Endothelial cell of umbilical vein (primary cell): Measurements from ENCODE around the gene DMBT1. TPM values are rescaled to one million over a fixed set of nuclear protein-coding genes. Genes with fewer than 3 reads are reported as not detected.

Experiments
- BruUV-seq: library from RNA; stranded (reverse); fragments of 400-500 nt; replicated peaks from 2 replicates; lab custom pipeline; 2021; lab: Mats Ljungman, UMichigan
- CTCF ChIA-PET: fragments of 300-600, 350-600 bp; sonication (Branson Sonifier 250); formaldehyde crosslinking; loops from one replicate; lab custom pipeline; 2021; ENCODE audit warnings: antibody characterized with exemption, inconsistent platforms; lab: Charles Lee
- POLR2A ChIA-PET: fragments of 300-600, 350-600 bp; sonication (Branson Sonifier 250); formaldehyde crosslinking; loops from one replicate; lab custom pipeline; 2021; ENCODE audit warnings: antibody characterized with exemption, inconsistent platforms; lab: Charles Lee
- DNase-seq: peaks from one replicate; pipeline ENCODE4 v3.0.0-alpha.2; 2011; ENCODE audit warnings: low read depth, low spot score
- FAIRE-seq: peaks from 2 replicates; lab custom pipeline; 2011; peaks lifted over from hg19 to GRCh38; lab: Jason Lieb, UNC
- H2AFZ ChIP-seq: 2 replicates; pipeline ENCODE4 v1.6.0; 2012; ENCODE audit warnings: low read depth, low read length, control low read depth, inconsistent platforms
- H3K27ac ChIP-seq: 2 replicates; pipeline ENCODE4 v1.5.1; 2011; ENCODE audit warnings: low read depth, mild to moderate bottlenecking, control low read depth, low read length, moderate library complexity; ENCODE audit not compliant: insufficient read depth
- H3K27me3 ChIP-seq, 2 experiments: 2 replicates each; pipeline versions ENCODE4 v1.6.0 to v1.6.1; 2011; ENCODE audit warnings: low read length in 2 of 2, mixed read lengths in 1 of 2; ENCODE audit not compliant: control insufficient read depth in 2 of 2, insufficient read depth in 2 of 2
- H3K36me3 ChIP-seq, 2 experiments: 2 replicates in 1 of 2; 3 replicates in 1 of 2; pipeline ENCODE4 v1.5.1; 2011; ENCODE audit warnings: low read length in 2 of 2, mild to moderate bottlenecking in 1 of 2, moderate library complexity in 1 of 2; ENCODE audit not compliant: control insufficient read depth in 2 of 2, insufficient read depth in 2 of 2; ENCODE audit errors: extremely low read depth in 1 of 2
- H3K4me1 ChIP-seq: 3 replicates; pipeline ENCODE4 v1.5.1; 2011; ENCODE audit warnings: mild to moderate bottlenecking, low read length; ENCODE audit not compliant: control insufficient read depth, insufficient read depth; ENCODE audit errors: extremely low read depth
- H3K4me2 ChIP-seq: 2 replicates; pipeline ENCODE4 v1.6.1; 2011; ENCODE audit warnings: low read length, control low read depth, mixed read lengths; ENCODE audit not compliant: insufficient read depth
- H3K4me3 ChIP-seq, 3 experiments: fragments of 200-600 bp in 1 of 3; sonication (generic), shearing (Covaris generic) in 1 of 3; replicated peaks in 1 of 3; 2 replicates each; pipeline ENCODE4 v1.5.1; 2011 to 2016; ENCODE audit warnings: control low read depth in 3 of 3, low read length in 3 of 3, mild to moderate bottlenecking in 2 of 3, inconsistent platforms in 1 of 3, low read depth in 1 of 3, moderate library complexity in 1 of 3; ENCODE audit not compliant: insufficient read depth in 1 of 3
- H3K79me2 ChIP-seq: 2 replicates; pipeline ENCODE4 v1.6.0; 2012; ENCODE audit warnings: low read length, inconsistent platforms; ENCODE audit not compliant: control insufficient read depth, insufficient read depth
- H3K9ac ChIP-seq: replicated peaks from 2 replicates; pipeline ENCODE3; 2011; ENCODE audit warnings: low read length, control low read depth; ENCODE audit not compliant: insufficient read depth; ENCODE audit errors: extremely low read depth
- H3K9me1 ChIP-seq: replicated peaks from 3 replicates; pipeline ENCODE4 v1.6.0; 2011; ENCODE audit warnings: mild to moderate bottlenecking, low read length; ENCODE audit not compliant: control insufficient read depth, insufficient read depth; ENCODE audit errors: extremely low read depth
- H3K9me3 ChIP-seq: replicated peaks from 2 replicates; pipeline ENCODE4 v1.5.1; 2012; ENCODE audit warnings: low read length, inconsistent platforms; ENCODE audit not compliant: control insufficient read depth, insufficient read depth
- H4K20me1 ChIP-seq: replicated peaks from 2 replicates; pipeline ENCODE3; 2011; ENCODE audit warnings: mild to moderate bottlenecking, low read length; ENCODE audit not compliant: control insufficient read depth, insufficient read depth; ENCODE audit errors: extremely low read depth
- FOS ChIP-seq: IDR thresholded peaks from 2 replicates; pipeline ENCODE4 v1.6.1; 2011; ENCODE audit warnings: mild to moderate bottlenecking, low read length, moderate library complexity, borderline replicate concordance; ENCODE audit not compliant: insufficient read depth
- GATA2 ChIP-seq: IDR thresholded peaks from 2 replicates; pipeline ENCODE4 v1.7.0; 2011; ENCODE audit warnings: low read depth, mild to moderate bottlenecking, moderate library complexity, mixed read lengths, low read length; ENCODE audit not compliant: insufficient read length, insufficient read depth
- JUN ChIP-seq: IDR thresholded peaks from 2 replicates; pipeline ENCODE4 v1.6.1; 2011; ENCODE audit warnings: borderline replicate concordance, low read depth; ENCODE audit not compliant: insufficient read length, insufficient read depth
- MYC ChIP-seq: IDR thresholded peaks from one replicate; pipeline ENCODE4 v1.6.1; 2011; ENCODE audit warnings: mild to moderate bottlenecking, low read depth, low read length
- POLR2A ChIP-seq: IDR thresholded peaks from 2 replicates; pipeline ENCODE4 v1.6.1; 2012; ENCODE audit warnings: low read depth, mild to moderate bottlenecking, control low read depth, low read length
- POLR2AphosphoS5 ChIP-seq: IDR thresholded peaks from 2 replicates; pipeline ENCODE4 v1.6.1; 2012; ENCODE audit warnings: low read depth, mild to moderate bottlenecking, control low read depth, low read length, moderate library complexity; ENCODE audit not compliant: insufficient read depth
- dilution Hi-C: fragments of 300-500 bp; cut with MboI; formaldehyde crosslinking; loops from one replicate; pipeline ENCODE4 v1.15.0; 2019; ENCODE audit warnings: low sequenced_read_pairs; ENCODE audit not compliant: extremely low pct_ligation_motif_present
- intact Hi-C: fragments of 100-400 bp; cut with micrococcal nuclease; formaldehyde crosslinking; loops from one replicate; pipeline ENCODE4 v1.10.0; 2022
- polyA plus RNA-seq, 4 experiments: library from polyadenylated mRNA; depleted of rRNA in 3 of 4; stranded (reverse) in 3 of 4; unstranded in 1 of 4; fragments of >200 nt; gene quantifications; 2 replicates each; pipeline versions ENCODE4 v1.2.1 to v1.2.3, GENCODE V29; 2011 to 2012; ENCODE audit warnings: missing spikeins in 1 of 4
- total RNA-seq: library from RNA; stranded (reverse); gene quantifications from 2 replicates; pipeline ENCODE4 v1.2.3, GENCODE V29; 2021
- TF ChIP-seq, protein P1 (sequence below): IDR thresholded peaks from 2 replicates; pipeline ENCODE4 v1.6.1; 2011; ENCODE audit not compliant: insufficient read depth, insufficient read length
- TF ChIP-seq, protein P2 (sequence below), 2 donors: IDR thresholded peaks; 1 replicate in 1 of 2; 2 replicates in 1 of 2; pipeline ENCODE4 v1.5.1; 2011; ENCODE audit warnings: low read length in 2 of 2, mild to moderate bottlenecking in 2 of 2, moderate library complexity in 2 of 2, control low read depth in 1 of 2, inconsistent platforms in 1 of 2, low read depth in 1 of 2; ENCODE audit not compliant: insufficient read depth in 1 of 2; ENCODE audit errors: extremely low read depth in 1 of 2

DMBT1 gene
- total and polyA plus RNA-seq, 2 donors (not counting 3 experiments of a cell fraction or from before 2014, with no cell fraction given), result 0.01 TPM; not detected in 1

DNA sequence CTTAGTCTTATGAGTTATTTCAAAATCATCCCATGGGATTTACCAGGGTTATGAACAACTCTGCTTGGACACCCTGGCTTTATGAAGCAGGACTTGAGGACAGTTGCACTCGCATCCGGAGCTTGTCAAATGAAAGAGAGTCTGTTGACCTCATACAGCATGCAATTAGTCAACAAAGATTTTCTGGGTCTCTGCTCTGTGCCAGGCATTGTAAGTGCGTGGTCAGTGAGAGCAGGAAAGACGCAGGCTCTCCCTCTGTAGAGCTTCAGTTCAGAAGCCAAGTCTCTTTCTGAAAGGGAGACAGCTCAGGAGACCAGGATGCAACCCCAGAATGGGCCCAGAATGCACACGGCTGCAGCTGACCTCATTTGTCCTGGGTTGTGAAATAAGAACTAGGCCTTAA lies 45.5 kb upstream of the DMBT1 start:
- H3K36me3 ChIP-seq, result peaks cover 2 to 22% of the 10 kb centered on the region in 2 experiments
- no peak for TF ChIP-seq MYC
- TF ChIP-seq, protein P1, sequence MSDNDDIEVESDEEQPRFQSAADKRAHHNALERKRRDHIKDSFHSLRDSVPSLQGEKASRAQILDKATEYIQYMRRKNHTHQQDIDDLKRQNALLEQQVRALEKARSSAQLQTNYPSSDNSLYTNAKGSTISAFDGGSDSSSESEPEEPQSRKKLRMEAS, result no peak
- TF ChIP-seq POLR2AphosphoS5, result no peak
- TF ChIP-seq FOS, result no peak
- no peak for TF ChIP-seq GATA2
- TF ChIP-seq, protein P2, sequence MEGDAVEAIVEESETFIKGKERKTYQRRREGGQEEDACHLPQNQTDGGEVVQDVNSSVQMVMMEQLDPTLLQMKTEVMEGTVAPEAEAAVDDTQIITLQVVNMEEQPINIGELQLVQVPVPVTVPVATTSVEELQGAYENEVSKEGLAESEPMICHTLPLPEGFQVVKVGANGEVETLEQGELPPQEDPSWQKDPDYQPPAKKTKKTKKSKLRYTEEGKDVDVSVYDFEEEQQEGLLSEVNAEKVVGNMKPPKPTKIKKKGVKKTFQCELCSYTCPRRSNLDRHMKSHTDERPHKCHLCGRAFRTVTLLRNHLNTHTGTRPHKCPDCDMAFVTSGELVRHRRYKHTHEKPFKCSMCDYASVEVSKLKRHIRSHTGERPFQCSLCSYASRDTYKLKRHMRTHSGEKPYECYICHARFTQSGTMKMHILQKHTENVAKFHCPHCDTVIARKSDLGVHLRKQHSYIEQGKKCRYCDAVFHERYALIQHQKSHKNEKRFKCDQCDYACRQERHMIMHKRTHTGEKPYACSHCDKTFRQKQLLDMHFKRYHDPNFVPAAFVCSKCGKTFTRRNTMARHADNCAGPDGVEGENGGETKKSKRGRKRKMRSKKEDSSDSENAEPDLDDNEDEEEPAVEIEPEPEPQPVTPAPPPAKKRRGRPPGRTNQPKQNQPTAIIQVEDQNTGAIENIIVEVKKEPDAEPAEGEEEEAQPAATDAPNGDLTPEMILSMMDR (IDR thresholded peaks at IDR 0.05; ENCODE audit: extremely low read depth in 1 of 2, insufficient read depth in 1 of 2, low read depth in 1 of 2, low read length in 2 of 2), result no peak
- no peak for TF ChIP-seq JUN
- TF ChIP-seq POLR2A, result no peak
- H3K4me3 ChIP-seq, result no peak overlapping the region
- dilution Hi-C loops (no loop called here), intact Hi-C loops (no loop called here)
- H3K9me3 ChIP-seq, result no peaks in the 10 kb centered on the region
- CTCF ChIA-PET, result interaction anchor here (1.5 to 3.0 kb wide), 4 partner anchors 8 to 50 kb away, joined by 5 to 17 read pairs (median 7); no protein-coding TSS in a partner anchor
- no peaks in the 10 kb centered on the region for H3K9me1 ChIP-seq
- no peak overlapping the region for H3K27ac ChIP-seq
- no peak overlapping the region for H2AFZ ChIP-seq
- no peaks in the 10 kb centered on the region for H3K27me3 ChIP-seq
- no peaks in the 10 kb centered on the region for H3K4me1 ChIP-seq
- H3K79me2 ChIP-seq, result no peaks in the 10 kb centered on the region
- no peak for DNase-seq
- POLR2A ChIA-PET, result no interaction called here
- H4K20me1 ChIP-seq, result no peaks in the 10 kb centered on the region
- H3K4me2 ChIP-seq, result no peak overlapping the region
- BruUV-seq, result no TSS peak
- no peak for FAIRE-seq
- H3K9ac ChIP-seq, result no peak overlapping the region
